ENCODE results near the gene LMF1. TPM values are rescaled to one million over a fixed set of nuclear protein-coding genes. Genes with fewer than 3 reads are reported as not detected.
A peak's percentile ranks its signal among the peaks of the same experiment; 100 is the strongest.

The LMF1 gene
- total and polyA plus RNA-seq, 2 donors, result 9.8 to 16.8 TPM

- no peak overlapping the region for H3K27ac ChIP-seq (ENCODE audit: low read depth)
- H3K4me3 ChIP-seq (ENCODE audit: low read depth, low read length), result no peak overlapping the region
- 49% methylated on average over 71 of the region's 71 CpGs for WGBS
- H3K4me1 ChIP-seq (ENCODE audit: insufficient read depth), result no peaks in the 10 kb centered on the region
- DNase-seq (ENCODE audit: extremely low spot score), result no peak
- H3K36me3 ChIP-seq (ENCODE audit: insufficient read depth), result no peaks in the 10 kb centered on the region
Observed at GRCh38 chr16:817001-817906, 153.5 kb downstream of the LMF1 start.

GRCh38 chr16:815861-816260 is 154.9 kb downstream of the LMF1 start:
- no peak overlapping the region for H3K4me3 ChIP-seq (ENCODE audit: low read depth, low read length)
- H3K4me1 ChIP-seq (ENCODE audit: insufficient read depth), result no peaks in the 10 kb centered on the region
- WGBS, result 89% methylated on average over 15 of the region's 15 CpGs
- no peak overlapping the region for H3K27ac ChIP-seq (ENCODE audit: low read depth)
- H3K36me3 ChIP-seq (ENCODE audit: insufficient read depth), result no peaks in the 10 kb centered on the region
- no peak for DNase-seq (ENCODE audit: extremely low spot score)

GRCh38 chr16:814974-815373 is 155.8 kb downstream of the LMF1 start:
- H3K4me1 ChIP-seq (ENCODE audit: insufficient read depth), result no peaks in the 10 kb centered on the region
- H3K36me3 ChIP-seq (ENCODE audit: insufficient read depth), result no peaks in the 10 kb centered on the region
- H3K27ac ChIP-seq (ENCODE audit: low read depth), result no peak overlapping the region
- DNase-seq (ENCODE audit: extremely low spot score), result no peak
- no peak overlapping the region for H3K4me3 ChIP-seq (ENCODE audit: low read depth, low read length)
- WGBS, result 73% methylated on average over 9 of the region's 9 CpGs

GRCh38 chr16:813916-814412 is 156.8 kb downstream of the LMF1 start:
- no peak overlapping the region for H3K4me3 ChIP-seq (ENCODE audit: low read depth, low read length)
- DNase-seq (ENCODE audit: extremely low spot score), result no peak
- no peaks in the 10 kb centered on the region for H3K4me1 ChIP-seq (ENCODE audit: insufficient read depth)
- no peaks in the 10 kb centered on the region for H3K36me3 ChIP-seq (ENCODE audit: insufficient read depth)
- no peak overlapping the region for H3K27ac ChIP-seq (ENCODE audit: low read depth)
- 56% methylated on average over 22 of the region's 22 CpGs for WGBS

DNA sequence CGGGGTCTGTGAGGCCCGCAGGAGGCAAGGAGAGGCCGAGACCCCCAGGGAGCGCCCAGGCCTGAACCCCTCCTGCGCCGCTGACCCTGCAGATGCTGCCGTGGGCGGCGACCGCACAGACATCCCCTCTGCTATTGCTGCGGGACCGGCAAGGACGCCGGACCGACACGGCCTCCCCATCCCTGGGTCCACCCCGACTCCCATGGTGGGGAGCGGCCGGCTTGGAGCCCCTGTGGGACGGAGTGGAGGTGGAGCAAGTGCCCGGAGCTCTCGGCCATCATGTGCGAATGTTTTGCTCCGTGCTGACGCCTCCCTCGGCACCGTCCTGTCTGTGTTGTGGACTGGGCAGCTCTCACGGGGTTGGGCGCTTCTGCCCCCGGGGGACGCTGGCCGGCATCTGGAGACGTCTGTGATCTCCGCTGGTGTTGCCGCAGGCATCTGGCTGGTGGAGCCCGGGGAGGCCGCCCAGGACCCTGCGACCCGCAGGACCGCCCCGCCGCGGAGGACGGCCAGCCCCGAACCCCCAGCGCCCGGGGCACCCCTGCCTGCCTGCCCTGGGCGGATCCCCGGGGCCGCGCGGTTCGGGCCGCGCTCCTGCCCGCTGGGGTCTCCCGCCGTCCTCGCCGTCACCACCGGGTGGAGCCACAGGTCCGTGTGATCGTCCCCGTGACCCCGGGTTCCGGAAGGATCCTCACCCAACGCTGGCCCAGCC is 157.4 kb downstream of the LMF1 start:
- H3K36me3 ChIP-seq (ENCODE audit: insufficient read depth), result no peaks in the 10 kb centered on the region

DNA sequence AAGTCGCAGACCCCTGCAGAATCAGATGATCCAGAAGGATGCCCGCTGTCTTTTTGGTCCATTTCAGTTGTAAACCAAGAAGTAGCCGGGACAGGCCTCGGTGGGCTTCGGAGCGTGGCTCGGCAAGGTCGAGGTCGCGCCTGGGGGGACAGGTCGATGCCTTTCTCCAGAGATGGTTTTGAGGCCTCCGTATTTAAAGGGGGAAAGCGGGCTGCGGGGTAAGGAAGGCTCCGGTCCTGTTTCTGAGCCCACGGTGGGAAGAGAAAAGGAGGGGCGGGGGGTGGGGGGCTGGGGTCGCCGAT is 162.7 kb downstream of the LMF1 start:
- H3K36me3 ChIP-seq (ENCODE audit: insufficient read depth), result no peaks in the 10 kb centered on the region
- DNase-seq (ENCODE audit: extremely low spot score), result no peak
- no peaks in the 10 kb centered on the region for H3K4me1 ChIP-seq (ENCODE audit: insufficient read depth)
- peak overlapping the region; percentile 68 for H3K4me3 ChIP-seq (ENCODE audit: low read depth, low read length)
- no peak overlapping the region for H3K27ac ChIP-seq (ENCODE audit: low read depth)
- 25% methylated on average over 19 of the region's 19 CpGs for whole genome bisulfite sequencing

More for the DNA sequence above, 157.4 kb downstream of the LMF1 start:
- Histone ChIP-seq H3K4me1 (ENCODE audit: insufficient read depth) (no peaks in the 10 kb centered on the region), H3K27ac (ENCODE audit: low read depth) (no peak overlapping the region), H3K4me3 (ENCODE audit: low read depth, low read length) (no peak overlapping the region)
- WGBS, result 10% methylated on average over 67 of the region's 67 CpGs
- no peak for DNase-seq (ENCODE audit: extremely low spot score)

DNA sequence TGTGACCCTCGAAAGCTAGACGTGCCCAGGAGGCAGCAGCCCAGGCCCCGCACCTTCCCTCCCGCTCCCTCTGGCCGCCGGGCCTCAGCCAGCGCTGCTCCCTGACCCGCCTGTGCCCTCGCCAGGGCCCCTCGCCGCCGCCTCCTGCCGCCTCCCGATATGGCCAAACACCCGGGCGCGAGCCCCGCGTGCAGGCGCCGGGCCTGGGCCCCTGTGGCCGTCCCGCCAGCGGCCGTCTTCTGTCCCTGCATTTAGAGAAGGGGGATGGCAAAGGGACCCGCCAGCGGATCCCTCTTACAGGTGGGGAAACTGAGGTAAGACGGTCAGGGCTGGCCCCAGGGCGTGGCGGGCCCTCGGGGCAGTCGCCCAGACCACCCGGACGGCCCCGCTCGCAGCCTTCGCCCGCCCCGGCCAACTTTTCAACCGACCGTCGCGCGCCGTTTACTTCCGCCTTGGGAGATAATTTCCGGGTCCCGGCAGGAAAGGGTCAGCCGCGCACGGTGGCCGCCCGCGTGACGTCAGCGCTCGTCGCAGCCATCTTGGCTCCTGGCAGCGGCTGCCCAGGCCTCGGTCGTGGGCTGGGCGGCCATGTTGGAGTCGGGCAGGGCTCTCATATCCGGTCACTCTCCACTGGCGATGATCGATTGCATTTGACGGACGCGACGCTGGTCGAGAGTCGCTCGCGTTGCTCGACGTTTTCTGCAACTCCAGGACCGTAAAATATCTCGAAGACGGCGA is 163.3 kb downstream of the LMF1 start:
- Histone ChIP-seq H3K4me1 (ENCODE audit: insufficient read depth) (no peaks in the 10 kb centered on the region), H3K36me3 (ENCODE audit: insufficient read depth) (no peaks in the 10 kb centered on the region), H3K4me3 (ENCODE audit: low read depth, low read length) (peak overlapping the region; percentile 68), H3K27ac (ENCODE audit: low read depth) (peak overlapping the region; percentile 74)
- WGBS, result 12% methylated on average over 80 of the region's 80 CpGs
- DNase-seq (ENCODE audit: extremely low spot score), result peak; percentile 67

DNA sequence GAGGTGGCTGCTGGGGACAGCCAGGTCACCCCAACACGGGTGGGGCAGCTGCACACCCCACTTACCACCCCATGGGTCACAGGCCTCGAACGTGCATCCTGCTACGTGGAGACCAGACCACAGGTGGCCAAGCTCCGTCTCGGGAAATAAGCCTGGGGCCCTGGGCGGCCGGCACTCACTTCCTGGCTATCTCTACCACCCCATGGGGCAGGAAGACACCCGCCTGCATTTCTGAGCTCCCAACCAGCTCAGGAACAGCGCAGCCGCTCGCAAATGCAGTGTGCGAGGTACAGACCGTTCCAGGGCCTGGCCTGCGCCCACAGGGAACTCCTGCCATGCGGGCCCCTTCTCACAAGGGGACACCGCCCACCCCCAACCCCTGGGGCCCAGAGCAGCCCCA is 165.3 kb downstream of the LMF1 start:
- H3K36me3 ChIP-seq (ENCODE audit: insufficient read depth), result no peaks in the 10 kb centered on the region
- H3K4me3 ChIP-seq (ENCODE audit: low read depth, low read length), result no peak overlapping the region
- H3K27ac ChIP-seq (ENCODE audit: low read depth), result no peak overlapping the region
- no peaks in the 10 kb centered on the region for H3K4me1 ChIP-seq (ENCODE audit: insufficient read depth)
- no peak for DNase-seq (ENCODE audit: extremely low spot score)
- 76% methylated on average over 17 of the region's 17 CpGs for WGBS

- no peaks in the 10 kb centered on the region for H3K36me3 ChIP-seq (ENCODE audit: insufficient read depth)
- no peak overlapping the region for H3K27ac ChIP-seq (ENCODE audit: low read depth)
- H3K4me1 ChIP-seq (ENCODE audit: insufficient read depth), result no peaks in the 10 kb centered on the region
- DNase-seq (ENCODE audit: extremely low spot score), result no peak
- H3K4me3 ChIP-seq (ENCODE audit: low read depth, low read length), result no peak overlapping the region
- WGBS, result 53% methylated on average over 33 of the region's 33 CpGs
Observed at GRCh38 chr16:804193-805048, 166.4 kb downstream of the LMF1 start.

- H3K36me3 ChIP-seq (ENCODE audit: insufficient read depth), result no peaks in the 10 kb centered on the region
- no peak overlapping the region for H3K27ac ChIP-seq (ENCODE audit: low read depth)
- no peak for DNase-seq (ENCODE audit: extremely low spot score)
- WGBS, result 46% methylated on average over 8 of the region's 8 CpGs
- H3K4me1 ChIP-seq (ENCODE audit: insufficient read depth), result no peaks in the 10 kb centered on the region
- no peak overlapping the region for H3K4me3 ChIP-seq (ENCODE audit: low read depth, low read length)
Observed at GRCh38 chr16:803754-804080, 167.1 kb downstream of the LMF1 start.
